Loucy (cell line): ENCODE results near the gene SIAH2.

ENCODE experiments used
- CTCF ChIP-seq: fragments of 200-600 bp; sonication (generic); conservative IDR thresholded peaks from 2 replicates; pipeline ENCODE4 v1.5.1; 2014; ENCODE audit warnings: mild to moderate bottlenecking, antibody characterized with exemption, low read length
- EZH2phosphoT487 ChIP-seq: fragments of 200-600 bp; IDR thresholded peaks from 2 replicates; pipeline ENCODE4 v1.6.1; 2018; ENCODE audit warnings: antibody characterized with exemption, mild to moderate bottlenecking, moderate library complexity, borderline replicate concordance

- TF ChIP-seq CTCF: no peak
- TF ChIP-seq EZH2phosphoT487: no peak
Observed at GRCh38 chr3:150729682-150730360, 33.1 kb downstream of the SIAH2 start.
